Common myeloid progenitor, CD34-positive (primary cell): Measurements from ENCODE around the gene CPEB3.

ENCODE experiments used
- CTCF ChIA-PET: fragments of 350-600 bp; sonication (Branson Sonifier 250); formaldehyde crosslinking; loops from one replicate; lab custom pipeline; 2021; ENCODE audit warnings: antibody characterized with exemption; lab: Charles Lee
- POLR2A ChIA-PET: fragments of 350-600 bp; sonication (Branson Sonifier 250); formaldehyde crosslinking; loops from one replicate; lab custom pipeline; 2021; ENCODE audit warnings: antibody characterized with exemption; lab: Charles Lee
- DNase-seq, 3 donors: peaks; one replicate each; pipeline versions ENCODE4 v3.0.0 to v3.0.0-alpha.2; 2013
- H3K27ac ChIP-seq, 2 experiments: 1 replicate in 1 of 2; 2 replicates in 1 of 2; pipeline ENCODE4 v1.7.0; 2013; ENCODE audit warnings: inconsistent platforms in 2 of 2, low read length in 2 of 2, mild to moderate bottlenecking in 2 of 2, low read depth in 1 of 2, moderate library complexity in 1 of 2; ENCODE audit not compliant: severe bottlenecking in 2 of 2, insufficient read depth in 1 of 2, poor library complexity in 1 of 2
- H3K27me3 ChIP-seq, 5 experiments: replicated peaks in 2 of 5; 1 replicate in 3 of 5; 2 replicates in 2 of 5; pipeline versions ENCODE4 v1.6.1 to v1.7.0; 2013; ENCODE audit warnings: low read length in 4 of 5, mild to moderate bottlenecking in 2 of 5, moderate library complexity in 2 of 5, inconsistent platforms in 1 of 5; ENCODE audit not compliant: insufficient read depth in 5 of 5, control insufficient read depth in 4 of 5
- H3K36me3 ChIP-seq, 4 experiments: 1 replicate in 2 of 4; 2 replicates in 2 of 4; pipeline versions ENCODE4 v1.6.1 to v1.7.0; 2013; ENCODE audit warnings: low read length in 3 of 4, control low read depth in 1 of 4, mild to moderate bottlenecking in 1 of 4; ENCODE audit not compliant: control insufficient read depth in 4 of 4, insufficient read depth in 4 of 4
- H3K4me1 ChIP-seq, 4 experiments: 1 replicate in 3 of 4; 2 replicates in 1 of 4; pipeline versions ENCODE4 v1.6.1 to v1.7.1; 2013; ENCODE audit warnings: low read length in 3 of 4, mild to moderate bottlenecking in 3 of 4, control low read depth in 1 of 4, inconsistent platforms in 1 of 4, moderate library complexity in 1 of 4; ENCODE audit not compliant: control insufficient read depth in 4 of 4, insufficient read depth in 4 of 4; ENCODE audit errors: control extremely low read depth in 1 of 4
- H3K4me3 ChIP-seq, 7 experiments: 1 replicate in 4 of 7; 2 replicates in 3 of 7; pipeline versions ENCODE4 v1.5.1 to v1.7.0; 2013; ENCODE audit warnings: mild to moderate bottlenecking in 7 of 7, low read length in 6 of 7, moderate library complexity in 6 of 7, inconsistent platforms in 2 of 7, low read depth in 2 of 7, control low read depth in 1 of 7; ENCODE audit not compliant: insufficient read depth in 4 of 7, control insufficient read depth in 1 of 7; ENCODE audit errors: extremely low read depth in 1 of 7
- H3K9me3 ChIP-seq, 5 experiments: 1 replicate in 4 of 5; 2 replicates in 1 of 5; pipeline versions ENCODE4 v1.6.1 to v1.7.1; 2013; ENCODE audit warnings: low read length in 4 of 5, mild to moderate bottlenecking in 2 of 5, inconsistent platforms in 1 of 5, low read depth in 1 of 5, moderate library complexity in 1 of 5; ENCODE audit not compliant: control insufficient read depth in 4 of 5, insufficient read depth in 2 of 5; ENCODE audit errors: control extremely low read depth in 1 of 5
- WGBS: methylation state at CpG from one replicate; pipeline ENCODE4 v1.1.5; 2013; ENCODE audit not compliant: insufficient coverage; 5-methylcytosine and 5-hydroxymethylcytosine counted together

CPEB3 gene

GRCh38 chr10:92054807-92055206 lies 236.1 kb downstream of the CPEB3 start:
- Histone ChIP-seq H3K27me3 (no peaks in the 10 kb centered on the region), H3K4me3 (no peak overlapping the region), H3K9me3 (no peaks in the 10 kb centered on the region), H3K4me1 (no peaks in the 10 kb centered on the region), H3K36me3 (peaks cover 0 to 2% (median 0%) of the 10 kb centered on the region in 4 experiments), H3K27ac (no peak overlapping the region)
- CTCF ChIA-PET, result interaction anchor here (1.2 kb wide), 2 partner anchors 20 to 237 kb away, joined by 3 to 4 read pairs; no protein-coding TSS in a partner anchor
- POLR2A ChIA-PET, result no interaction called here
- DNase-seq, result no peak

DNA sequence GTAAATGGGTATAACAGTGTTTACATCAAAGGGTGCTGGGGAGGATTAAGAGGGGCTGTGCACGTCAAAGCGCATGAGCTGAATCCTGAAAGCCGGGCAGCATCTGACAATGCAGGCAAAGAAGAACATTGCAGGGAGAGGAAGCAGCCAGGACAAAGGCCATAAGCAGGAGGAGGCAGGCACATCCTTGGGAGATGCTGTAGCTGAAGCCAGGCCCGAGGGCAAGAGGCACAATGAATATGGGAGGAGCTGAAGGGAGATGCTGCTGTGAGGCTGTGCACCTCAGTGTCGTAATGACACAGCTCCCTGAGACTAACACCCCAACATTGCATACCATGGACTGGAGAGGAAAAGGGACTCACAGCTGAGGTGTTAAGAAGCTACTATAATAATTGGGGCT lies 238.1 kb downstream of the CPEB3 start:
- no peaks in the 10 kb centered on the region for H3K9me3 ChIP-seq

DNA sequence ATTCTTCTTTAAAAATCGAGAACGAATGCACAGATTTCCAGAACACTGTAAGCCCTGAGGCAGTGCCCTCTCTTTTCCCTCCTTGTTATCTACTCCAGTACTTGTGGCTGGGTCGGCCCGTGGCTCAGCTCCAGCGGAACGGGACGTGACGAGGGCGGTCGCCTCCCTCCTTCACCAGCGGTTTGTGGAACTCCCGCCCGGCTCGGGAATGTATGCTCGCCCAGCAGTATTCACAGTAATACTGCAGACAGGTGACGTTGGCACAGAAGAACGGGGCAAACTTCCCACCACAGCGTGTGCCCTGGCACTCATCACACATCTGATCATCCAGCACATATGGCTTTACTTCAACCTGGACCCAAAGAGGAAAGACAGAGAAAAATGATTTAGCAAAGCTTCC lies 238.8 kb downstream of the CPEB3 start:
- Histone ChIP-seq H3K9me3 (no peaks in the 10 kb centered on the region), H3K36me3 (peaks cover 0 to 2% (median 0%) of the 10 kb centered on the region in 4 experiments), H3K27me3 (no peaks in the 10 kb centered on the region), H3K4me1 (peaks cover 0 to 5% (median 2%) of the 10 kb centered on the region in 4 experiments), H3K4me3 (no peak overlapping the region), H3K27ac (no peak overlapping the region)
- POLR2A ChIA-PET, result no interaction called here
- 93% methylated on average over 17 of the region's 18 CpGs for WGBS
- no peak for DNase-seq
- CTCF ChIA-PET, result interaction anchor here (1.5 kb wide), 1 partner anchor 36 kb away, joined by 3 read pairs; no protein-coding TSS in a partner anchor

More for the DNA sequence above, 238.1 kb downstream of the CPEB3 start:
- Histone ChIP-seq H3K27me3 (no peaks in the 10 kb centered on the region), H3K4me1 (peaks cover 0 to 4% (median 2%) of the 10 kb centered on the region in 4 experiments), H3K27ac (no peak overlapping the region), H3K4me3 (no peak overlapping the region), H3K36me3 (peaks cover 0 to 2% (median 0%) of the 10 kb centered on the region in 4 experiments)
- POLR2A ChIA-PET, result no interaction called here
- 94% methylated on average over 4 of the region's 5 CpGs for WGBS
- CTCF ChIA-PET, result interaction anchor here (1.5 kb wide), 1 partner anchor 22 kb away, joined by 3 read pairs; no protein-coding TSS in a partner anchor
- no peak for DNase-seq

GRCh38 chr10:92047215-92047614 lies 243.7 kb downstream of the CPEB3 start:
- Histone ChIP-seq H3K9me3 (no peaks in the 10 kb centered on the region), H3K27ac (no peak overlapping the region), H3K27me3 (peaks cover 0 to 10% (median 0%) of the 10 kb centered on the region in 5 experiments), H3K4me1 (peaks cover 0 to 5% (median 2%) of the 10 kb centered on the region in 4 experiments), H3K36me3 (no peaks in the 10 kb centered on the region), H3K4me3 (no peak overlapping the region)
- POLR2A ChIA-PET, result no interaction called here
- DNase-seq, result no peak
- CTCF ChIA-PET, result no interaction called here

DNA sequence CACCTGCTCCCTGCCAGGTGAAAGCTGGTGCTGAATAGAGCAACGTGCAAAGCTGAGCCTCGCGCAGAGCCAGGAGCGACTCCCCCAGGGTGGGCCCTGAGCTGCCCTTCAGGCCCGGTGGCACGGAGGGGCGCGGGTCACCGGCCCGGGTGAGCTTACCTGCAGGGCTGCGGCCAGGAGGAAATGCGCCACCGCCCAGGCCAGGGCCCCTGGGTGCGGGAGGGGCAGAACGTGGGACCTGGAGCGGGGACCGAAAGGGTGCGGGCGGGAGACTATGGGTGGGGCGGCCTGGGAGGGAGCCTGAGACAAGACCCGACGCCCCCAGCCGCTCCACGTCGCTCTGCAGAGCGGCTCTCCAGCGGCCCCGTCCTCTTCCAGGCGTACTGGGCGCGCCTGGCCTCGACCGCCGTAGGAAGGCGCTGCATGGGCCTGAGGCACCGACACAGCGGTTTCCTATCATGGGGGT lies 245.2 kb downstream of the CPEB3 start:
- ChIA-PET CTCF (no interaction called here), POLR2A (no interaction called here)
- Histone ChIP-seq H3K27ac (no peak overlapping the region), H3K4me1 (peaks cover 0 to 5% (median 2%) of the 10 kb centered on the region in 4 experiments), H3K4me3 (no peak overlapping the region), H3K9me3 (no peaks in the 10 kb centered on the region), H3K36me3 (no peaks in the 10 kb centered on the region), H3K27me3 (peaks cover 0 to 10% (median 0%) of the 10 kb centered on the region in 5 experiments)
- no peak for DNase-seq
- 60% methylated on average over 37 of the region's 37 CpGs for WGBS

DNA sequence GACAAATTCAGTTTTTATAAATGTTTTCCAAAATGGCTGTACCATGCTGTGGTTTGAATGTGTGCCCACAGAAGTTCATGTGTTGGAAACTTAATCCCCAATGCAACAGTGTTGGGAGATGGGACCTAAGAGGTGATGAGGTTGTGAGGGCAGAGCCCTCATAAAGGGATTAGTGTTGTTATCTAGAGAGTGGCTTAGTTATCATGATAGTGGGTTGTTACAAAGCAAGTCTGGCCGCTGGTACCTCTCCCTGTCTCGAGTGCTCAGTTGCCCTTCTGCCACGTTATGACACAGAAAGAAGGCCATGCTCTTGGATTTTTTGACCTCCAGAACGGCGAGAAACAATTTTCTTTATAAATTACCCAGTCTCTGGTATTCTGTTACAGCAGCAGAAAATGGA lies 248.3 kb downstream of the CPEB3 start:
- POLR2A ChIA-PET, result no interaction called here
- H3K36me3 ChIP-seq, result no peaks in the 10 kb centered on the region
- H3K4me1 ChIP-seq, result no peaks in the 10 kb centered on the region
- H3K27ac ChIP-seq, result no peak overlapping the region
- peaks cover 0 to 10% (median 0%) of the 10 kb centered on the region in 5 experiments for H3K27me3 ChIP-seq
- 93% methylated on average over 5 of the region's 5 CpGs for WGBS
- H3K9me3 ChIP-seq, result no peaks in the 10 kb centered on the region
- no peak overlapping the region for H3K4me3 ChIP-seq
- no peak for DNase-seq
- CTCF ChIA-PET, result no interaction called here

- CTCF ChIA-PET, result interaction anchor here (1.5 kb wide), 1 partner anchor 396 kb away, joined by 3 read pairs; no protein-coding TSS in a partner anchor
- Histone ChIP-seq H3K9me3 (peaks cover 0 to 2% (median 0%) of the 10 kb centered on the region in 5 experiments), H3K4me3 (no peak overlapping the region), H3K27me3 (no peaks in the 10 kb centered on the region), H3K27ac (no peak overlapping the region), H3K4me1 (no peaks in the 10 kb centered on the region), H3K36me3 (peaks cover 0 to 4% (median 1%) of the 10 kb centered on the region in 4 experiments)
- WGBS, result 100% methylated on average over 1 of the region's 1 CpG
- POLR2A ChIA-PET, result no interaction called here
- no peak for DNase-seq
Measured at GRCh38 chr10:92038949-92039348, 251.9 kb downstream of the CPEB3 start.
